AG04450 (cell line): ENCODE results near the gene ATF3. TPM values are rescaled to one million over a fixed set of nuclear protein-coding genes. Genes with fewer than 3 reads are reported as not detected.
"Not testable (repeated sequence)": the region's sequence is repeated elsewhere in the genome, so short reads cannot be mapped to it uniquely, and the experiment has no call there.

Experiments used
- CTCF ChIA-PET: fragments of 300-600, 350-600 bp; formaldehyde crosslinking; extraction: SDS; loops from one replicate; lab custom pipeline; 2022; ENCODE audit warnings: antibody characterized with exemption, inconsistent platforms; lab: Charles Lee
- POLR2A ChIA-PET: fragments of 350-600 bp; formaldehyde crosslinking; extraction: SDS; loops from one replicate; lab custom pipeline; 2021; ENCODE audit warnings: antibody characterized with exemption, inconsistent platforms; lab: Yijun Ruan, JAX
- DNase-seq: peaks from one replicate; pipeline ENCODE4 v3.0.0-alpha.2; 2011; ENCODE audit warnings: low read depth, low spot score
- H3K27ac ChIP-seq: one replicate; pipeline ENCODE4 v1.5.1; 2012; ENCODE audit warnings: low read depth, low read length, control low read depth
- H3K27me3 ChIP-seq: one replicate; pipeline ENCODE4 v1.6.0; 2012; ENCODE audit warnings: low read length; ENCODE audit not compliant: control insufficient read depth, insufficient read depth
- H3K4me3 ChIP-seq: 2 replicates; pipeline ENCODE4 v1.5.1; 2011; ENCODE audit warnings: mild to moderate bottlenecking, low read depth, low read length, control low read depth
- H3K9me3 ChIP-seq: 2 replicates; pipeline ENCODE4 v1.5.1; 2012; ENCODE audit warnings: low read length; ENCODE audit not compliant: control insufficient read depth, insufficient read depth
- polyA plus RNA-seq: library from polyadenylated mRNA; depleted of rRNA; stranded (reverse); fragments of >200 nt; gene quantifications from 2 replicates; pipeline ENCODE4 v1.2.3, GENCODE V29; 2011
- TF ChIP-seq, protein P1 (sequence below): IDR thresholded peaks from 2 replicates; pipeline ENCODE4 v1.5.1; 2011; ENCODE audit warnings: low read depth, low read length, control low read depth, inconsistent platforms

Gene ATF3
- polyA plus RNA-seq, 1 experiment, result 5.5 TPM

DNA sequence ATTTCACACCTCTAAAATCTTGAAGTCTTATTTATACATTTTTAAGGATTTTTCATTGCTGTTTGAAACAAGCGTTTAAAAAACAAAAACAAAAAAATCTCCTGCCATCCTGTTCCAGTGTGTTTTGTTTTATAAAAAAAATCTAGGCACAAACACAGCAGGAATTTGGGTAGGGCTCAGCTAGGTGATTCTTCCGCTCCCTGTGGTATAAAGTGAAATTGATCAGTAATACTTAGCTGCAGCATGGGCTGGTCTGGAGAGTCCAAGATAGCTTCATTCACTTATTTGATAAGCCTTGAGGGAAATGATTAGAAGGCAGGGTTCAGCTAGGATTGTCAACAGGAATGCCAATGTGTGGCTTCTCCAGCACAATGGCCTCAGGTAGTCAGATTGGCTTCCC lies 25.7 kb downstream of the ATF3 start:
- Histone ChIP-seq H3K4me3 (no peak overlapping the region), H3K27ac (no peak overlapping the region), H3K27me3 (peaks cover 19% of the 10 kb centered on the region), H3K9me3 (no peaks in the 10 kb centered on the region; the same call in 1 of the 2 replicates)
- TF ChIP-seq, protein P1, sequence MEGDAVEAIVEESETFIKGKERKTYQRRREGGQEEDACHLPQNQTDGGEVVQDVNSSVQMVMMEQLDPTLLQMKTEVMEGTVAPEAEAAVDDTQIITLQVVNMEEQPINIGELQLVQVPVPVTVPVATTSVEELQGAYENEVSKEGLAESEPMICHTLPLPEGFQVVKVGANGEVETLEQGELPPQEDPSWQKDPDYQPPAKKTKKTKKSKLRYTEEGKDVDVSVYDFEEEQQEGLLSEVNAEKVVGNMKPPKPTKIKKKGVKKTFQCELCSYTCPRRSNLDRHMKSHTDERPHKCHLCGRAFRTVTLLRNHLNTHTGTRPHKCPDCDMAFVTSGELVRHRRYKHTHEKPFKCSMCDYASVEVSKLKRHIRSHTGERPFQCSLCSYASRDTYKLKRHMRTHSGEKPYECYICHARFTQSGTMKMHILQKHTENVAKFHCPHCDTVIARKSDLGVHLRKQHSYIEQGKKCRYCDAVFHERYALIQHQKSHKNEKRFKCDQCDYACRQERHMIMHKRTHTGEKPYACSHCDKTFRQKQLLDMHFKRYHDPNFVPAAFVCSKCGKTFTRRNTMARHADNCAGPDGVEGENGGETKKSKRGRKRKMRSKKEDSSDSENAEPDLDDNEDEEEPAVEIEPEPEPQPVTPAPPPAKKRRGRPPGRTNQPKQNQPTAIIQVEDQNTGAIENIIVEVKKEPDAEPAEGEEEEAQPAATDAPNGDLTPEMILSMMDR, result no peak
- POLR2A ChIA-PET, result no interaction called here
- CTCF ChIA-PET, result no interaction called here
- no peak for DNase-seq

DNA sequence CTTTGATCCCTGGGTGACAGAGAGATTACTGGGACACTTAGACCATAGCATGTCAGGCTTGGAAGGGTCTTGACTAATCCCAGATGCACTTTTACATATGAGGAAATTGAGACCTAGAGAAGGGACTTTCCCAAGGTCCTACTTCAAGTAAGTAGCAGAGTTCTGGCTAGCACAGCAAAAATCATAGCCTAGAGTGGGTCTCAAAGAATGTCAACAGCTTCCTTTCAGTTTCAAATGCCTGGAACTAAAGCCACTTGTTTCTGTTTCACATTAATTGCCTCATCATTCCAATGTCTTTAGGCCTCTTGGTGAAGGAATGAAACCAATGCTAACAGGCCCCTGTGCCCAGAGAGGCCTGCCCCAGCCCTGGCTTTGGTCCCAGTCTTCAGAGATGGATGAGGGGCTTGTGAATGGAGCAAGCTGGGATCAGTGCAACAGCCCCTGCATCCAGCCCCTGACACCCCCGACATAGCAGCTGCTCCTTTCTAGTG lies 26.6 kb downstream of the ATF3 start:
- TF ChIP-seq, protein P1, result no peak
- CTCF ChIA-PET, result interaction anchor here (1.0 kb wide), 1 partner anchor 14 kb away, joined by 3 read pairs; no protein-coding TSS in a partner anchor
- peaks cover 20% of the 10 kb centered on the region for H3K27me3 ChIP-seq
- no peak overlapping the region for H3K4me3 ChIP-seq
- POLR2A ChIA-PET, result interaction anchor here (0.6 kb wide), 1 partner anchor 363 kb away, joined by 5 read pairs; no protein-coding TSS in a partner anchor
- H3K27ac ChIP-seq, result peak overlapping the region; percentile 85
- no peaks in the 10 kb centered on the region; the same call in 1 of the 2 replicates for H3K9me3 ChIP-seq
- DNase-seq, result no peak

DNA sequence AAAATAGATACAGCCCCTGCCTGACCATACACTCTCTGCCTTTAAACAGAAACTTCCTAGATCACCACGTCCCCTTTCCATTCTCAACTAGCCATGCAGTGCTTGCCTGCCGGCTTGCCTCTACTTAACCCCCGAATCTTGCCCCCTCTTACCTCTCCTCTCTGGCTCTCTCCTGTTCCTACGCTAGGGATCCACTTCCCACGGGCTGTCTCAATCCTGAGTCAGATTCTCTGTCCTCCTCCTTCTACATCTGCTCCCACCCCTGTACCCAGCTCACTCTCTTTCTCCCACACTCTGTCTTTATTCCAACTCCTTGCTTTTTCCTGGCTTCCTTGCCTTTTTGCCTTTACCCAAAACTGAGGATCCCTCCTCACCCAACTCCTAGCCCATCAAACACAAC lies 29.3 kb downstream of the ATF3 start:
- no peak for DNase-seq
- Histone ChIP-seq H3K27me3 (peaks cover 14% of the 10 kb centered on the region), H3K9me3 (peaks cover 2% of the 10 kb centered on the region; the same call in 1 of the 2 replicates), H3K4me3 (no peak overlapping the region), H3K27ac (peak overlapping the region; percentile 42)
- TF ChIP-seq, protein P1, result no peak
- CTCF ChIA-PET, result interaction anchor here (2.0 kb wide), 1 partner anchor 160 kb away, joined by 4 read pairs; no protein-coding TSS in a partner anchor
- POLR2A ChIA-PET, result no interaction called here

DNA sequence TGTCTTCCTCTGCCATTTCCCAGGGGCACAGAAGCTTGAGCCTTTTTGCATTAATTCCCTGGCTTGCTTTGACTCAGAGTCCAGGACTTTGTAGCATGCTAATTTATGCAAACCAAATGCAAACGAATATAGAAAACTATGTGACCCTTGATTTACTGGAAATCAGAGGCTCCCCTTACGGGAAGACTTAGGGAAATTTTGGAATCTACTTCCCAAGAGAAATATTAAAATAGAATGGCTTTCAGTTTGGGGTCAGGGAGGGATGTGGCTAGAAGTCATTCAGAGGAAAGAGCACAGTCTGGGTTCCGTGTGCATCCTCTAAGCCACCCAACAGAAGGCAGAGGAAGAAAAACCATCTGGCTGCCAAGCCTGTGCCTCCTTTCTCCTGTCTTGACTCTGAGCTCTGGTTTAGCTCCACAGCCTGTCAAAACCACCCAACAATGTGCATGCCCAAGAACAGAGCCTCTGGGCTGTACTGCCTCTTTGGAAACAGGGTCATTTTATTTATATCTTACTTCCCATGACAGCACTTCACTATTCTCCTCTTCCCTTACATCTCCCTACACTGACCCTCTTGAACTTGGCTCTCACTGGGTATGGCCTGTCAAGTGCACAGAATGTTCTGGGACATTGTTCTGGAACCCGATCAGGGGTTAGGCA lies 30.1 kb downstream of the ATF3 start:
- CTCF ChIA-PET, result interaction anchor here (0.6 to 2.0 kb wide), 2 partner anchors 29 to 161 kb away, joined by 4 read pairs; no protein-coding TSS in a partner anchor
- Histone ChIP-seq H3K4me3 (no peak overlapping the region), H3K9me3 (peaks cover 2% of the 10 kb centered on the region; the same call in 1 of the 2 replicates), H3K27ac (peak overlapping the region; percentile 39), H3K27me3 (peaks cover 11% of the 10 kb centered on the region)
- TF ChIP-seq, protein P1, result no peak
- no peak for DNase-seq
- POLR2A ChIA-PET, result no interaction called here

DNA sequence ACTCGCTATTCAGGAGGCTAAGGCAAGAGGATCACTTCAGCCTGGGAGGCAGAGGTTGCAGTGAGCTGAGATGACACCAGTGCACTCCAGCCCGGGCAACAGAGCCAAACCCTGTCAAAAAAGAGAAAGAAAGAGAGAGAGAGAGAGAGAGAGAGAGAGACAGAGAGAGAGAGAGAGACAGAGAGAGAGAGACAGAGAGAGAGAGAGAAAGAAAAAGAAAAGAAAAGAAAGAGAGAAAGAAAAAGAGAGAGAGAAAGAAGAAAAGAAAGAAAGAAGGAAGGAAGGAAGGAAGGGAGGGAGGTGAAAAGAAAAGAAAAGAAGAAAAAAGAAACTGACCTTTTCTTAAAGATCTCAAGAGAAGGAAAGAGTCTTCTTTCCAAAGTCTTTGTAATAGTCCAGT lies 31.0 kb downstream of the ATF3 start:
- DNase-seq, H3K4me3 ChIP-seq, H3K9me3 ChIP-seq, H3K27ac ChIP-seq, POLR2A ChIA-PET: not testable (repeated sequence)
- peaks cover 11% of the 10 kb centered on the region for H3K27me3 ChIP-seq
- CTCF ChIA-PET, result interaction anchor here (1.6 to 3.1 kb wide), 4 partner anchors 9 to 162 kb away, joined by 3 to 17 read pairs (median 6); no protein-coding TSS in a partner anchor
